ENCODE results near the gene DNAJC7. TPM values are rescaled to one million over a fixed set of nuclear protein-coding genes. Genes with fewer than 3 reads are reported as not detected.

DNAJC7 gene
- polyA plus RNA-seq, 1 of the 3 experiments (the other 2 are of a cell fraction): 38.8 TPM

GRCh38 chr17:41956522-41956921, 60.7 kb downstream of the DNAJC7 start:
- H3K27ac ChIP-seq (ENCODE audit: low read depth in 2 of 2, low read length in 1 of 2): no peak overlapping the region
- peaks cover 0 to 11% of the 10 kb centered on the region in 2 experiments; a peak in 1 of 4 replicates for H3K4me1 ChIP-seq (ENCODE audit: control insufficient read depth in 1 of 2, insufficient read depth in 2 of 2, low read depth in 1 of 2, low read length in 1 of 2)
- POLR2A ChIA-PET: no interaction called here
- H3K9me3 ChIP-seq: no peaks in the 10 kb centered on the region
- H3K79me2 ChIP-seq (ENCODE audit: insufficient read depth): no peaks in the 10 kb centered on the region
- no peak overlapping the region for H3K4me3 ChIP-seq (ENCODE audit: low read depth in 2 of 2, low read length in 1 of 2)
- H3K27me3 ChIP-seq (ENCODE audit: insufficient read depth): no peaks in the 10 kb centered on the region
- peaks cover 4% of the 10 kb centered on the region for H3F3A ChIP-seq (replicated peaks; ENCODE audit: insufficient read depth)
- H3K9ac ChIP-seq: no peak overlapping the region
- TF ChIP-seq FOXJ3 (CRISPR knock-in tag; IDR thresholded peaks at IDR 0.05) (no peak), TEAD4 (IDR thresholded peaks at IDR 0.05; ENCODE audit: borderline replicate concordance, insufficient read depth) (no peak), CHD2 (IDR thresholded peaks at IDR 0.05; ENCODE audit: low read length, partially characterized antibody) (no peak), RCOR1 (IDR thresholded peaks at IDR 0.05; ENCODE audit: low read length) (no peak), MEF2A (IDR thresholded peaks at IDR 0.05; ENCODE audit: borderline replicate concordance, low read depth) (no peak), GATA2 (CRISPR knock-in tag; IDR thresholded peaks at IDR 0.05) (no peak), SMC3 (IDR thresholded peaks at IDR 0.05; ENCODE audit: low read depth, low read length) (no peak), NFIC (IDR thresholded peaks at IDR 0.05; ENCODE audit: borderline replicate concordance) (no peak), USF2 (IDR thresholded peaks at IDR 0.05; ENCODE audit: borderline replicate concordance, low read depth, low read length) (no peak), JUND (IDR thresholded peaks at IDR 0.05) (no peak), REST (IDR thresholded peaks at IDR 0.05; ENCODE audit: low read depth, low read length) (no peak), PBX3 (IDR thresholded peaks at IDR 0.05) (no peak), GABPA (IDR thresholded peaks at IDR 0.05; ENCODE audit: low read depth) (no peak), ZBTB33 (IDR thresholded peaks at IDR 0.05; ENCODE audit: borderline replicate concordance, low read depth) (no peak), SIN3A (IDR thresholded peaks at IDR 0.05; ENCODE audit: borderline replicate concordance, low read depth, low read length) (no peak)
- CTCF ChIA-PET: interaction anchor here (0.6 to 7.1 kb wide), 2 partner anchors 63 to 219 kb away, joined by 3 to 67 read pairs; partner anchors contain the start of genes DNAJC7 and NKIRAS2
- no peak for DNase-seq
- H3K36me3 ChIP-seq (replicated peaks in 1 of 2; ENCODE audit: control insufficient read depth in 1 of 2, insufficient read depth in 2 of 2, low read length in 1 of 2): peaks cover 0 to 4% of the 10 kb centered on the region in 2 experiments
- 88% methylated on average over 6 of the region's 6 CpGs for WGBS (ENCODE audit: low lambda C conversion rate)
- H3K9me2 ChIP-seq: no peaks in the 10 kb centered on the region
- H4K20me1 ChIP-seq (ENCODE audit: insufficient read depth): no peaks in the 10 kb centered on the region
- no peak overlapping the region for H3K4me2 ChIP-seq
- H2AFZ ChIP-seq (ENCODE audit: low read depth): no peak overlapping the region
